Measurements from ENCODE around the gene MEF2D.

The MEF2D gene

DNA sequence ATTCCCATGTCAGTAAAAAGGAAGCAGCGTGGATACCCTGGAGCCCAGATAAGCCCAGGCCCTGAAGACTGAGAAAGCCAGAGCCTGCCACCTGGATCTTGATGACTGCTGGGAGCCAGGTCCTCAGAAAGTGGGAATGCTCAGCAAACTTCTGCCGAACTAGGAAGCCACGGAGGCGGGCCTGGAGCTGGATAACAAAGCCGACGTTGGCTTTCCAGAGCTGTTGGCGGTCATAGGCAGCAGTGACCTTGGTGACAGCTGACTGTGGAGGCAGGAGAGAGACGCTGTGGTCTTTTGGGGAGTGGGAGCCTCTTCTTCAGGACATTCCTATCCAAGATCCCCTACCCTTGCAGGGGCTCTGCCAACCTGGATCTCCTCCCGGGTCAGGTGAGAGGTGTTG is 47.4 kb upstream of the MEF2D start:
- no peak overlapping the region for H3K9ac ChIP-seq (ENCODE audit: low read length)
- H4K20me1 ChIP-seq (ENCODE audit: insufficient read depth, low read length): no peaks in the 10 kb centered on the region
- no peaks in the 10 kb centered on the region for H3K4me1 ChIP-seq (ENCODE audit: insufficient read depth, low read length, severe bottlenecking)
- H3F3A ChIP-seq (ENCODE audit: insufficient read depth, low read length): no peaks in the 10 kb centered on the region
- no peaks in the 10 kb centered on the region for H3K79me2 ChIP-seq (ENCODE audit: insufficient read depth, low read length)
- H3K27ac ChIP-seq (ENCODE audit: low read depth, low read length, poor library complexity, severe bottlenecking): no peak overlapping the region
- TF ChIP-seq, protein P1, sequence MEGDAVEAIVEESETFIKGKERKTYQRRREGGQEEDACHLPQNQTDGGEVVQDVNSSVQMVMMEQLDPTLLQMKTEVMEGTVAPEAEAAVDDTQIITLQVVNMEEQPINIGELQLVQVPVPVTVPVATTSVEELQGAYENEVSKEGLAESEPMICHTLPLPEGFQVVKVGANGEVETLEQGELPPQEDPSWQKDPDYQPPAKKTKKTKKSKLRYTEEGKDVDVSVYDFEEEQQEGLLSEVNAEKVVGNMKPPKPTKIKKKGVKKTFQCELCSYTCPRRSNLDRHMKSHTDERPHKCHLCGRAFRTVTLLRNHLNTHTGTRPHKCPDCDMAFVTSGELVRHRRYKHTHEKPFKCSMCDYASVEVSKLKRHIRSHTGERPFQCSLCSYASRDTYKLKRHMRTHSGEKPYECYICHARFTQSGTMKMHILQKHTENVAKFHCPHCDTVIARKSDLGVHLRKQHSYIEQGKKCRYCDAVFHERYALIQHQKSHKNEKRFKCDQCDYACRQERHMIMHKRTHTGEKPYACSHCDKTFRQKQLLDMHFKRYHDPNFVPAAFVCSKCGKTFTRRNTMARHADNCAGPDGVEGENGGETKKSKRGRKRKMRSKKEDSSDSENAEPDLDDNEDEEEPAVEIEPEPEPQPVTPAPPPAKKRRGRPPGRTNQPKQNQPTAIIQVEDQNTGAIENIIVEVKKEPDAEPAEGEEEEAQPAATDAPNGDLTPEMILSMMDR (IDR thresholded peaks at IDR 0.05; ENCODE audit: low read length): no peak
- no peak for TF ChIP-seq EZH2 (IDR thresholded peaks at IDR 0.05; ENCODE audit: borderline replicate concordance, low read length)
- no peaks in the 10 kb centered on the region; the same call in 1 of the 2 replicates for H3K27me3 ChIP-seq (ENCODE audit: insufficient read depth, low read length)
- H3K4me2 ChIP-seq (ENCODE audit: low read length): no peak overlapping the region
- no peak overlapping the region for H3K4me3 ChIP-seq (ENCODE audit: low read depth, low read length, poor library complexity, severe bottlenecking)
- H3K36me3 ChIP-seq (ENCODE audit: insufficient read depth, low read length): no peaks in the 10 kb centered on the region
- no peaks in the 10 kb centered on the region for H3K9me3 ChIP-seq (ENCODE audit: low read length)
- H2AFZ ChIP-seq (ENCODE audit: low read length): no peak overlapping the region
- no peaks in the 10 kb centered on the region for H3K9me2 ChIP-seq (ENCODE audit: low read depth, low read length)

DNA sequence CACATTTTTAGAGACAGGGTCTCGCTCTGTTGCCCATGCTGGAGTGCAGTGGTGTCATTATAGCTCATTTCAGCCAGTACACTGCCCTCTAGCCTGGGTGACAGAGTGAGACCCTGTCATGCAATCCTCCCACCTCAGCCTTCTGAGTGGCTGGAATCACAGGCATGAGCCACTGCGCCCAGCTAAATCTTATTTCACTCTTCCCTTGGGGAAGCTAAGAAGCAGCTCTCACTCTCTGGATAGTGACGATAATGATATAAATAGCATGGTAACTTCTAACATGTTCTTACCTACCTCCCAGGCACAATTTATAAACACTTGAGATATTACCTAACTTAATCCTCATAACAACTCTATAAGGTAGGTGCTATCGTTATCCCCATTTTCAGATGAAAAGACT is 46.9 kb upstream of the MEF2D start:
- Histone ChIP-seq H3K4me3 (ENCODE audit: low read depth, low read length, poor library complexity, severe bottlenecking) (no peak overlapping the region), H3K4me2 (ENCODE audit: low read length) (no peak overlapping the region), H2AFZ (ENCODE audit: low read length) (no peak overlapping the region), H3K4me1 (ENCODE audit: insufficient read depth, low read length, severe bottlenecking) (no peaks in the 10 kb centered on the region), H3K27me3 (ENCODE audit: insufficient read depth, low read length) (no peaks in the 10 kb centered on the region; the same call in 1 of the 2 replicates), H4K20me1 (ENCODE audit: insufficient read depth, low read length) (no peaks in the 10 kb centered on the region), H3K9ac (ENCODE audit: low read length) (no peak overlapping the region), H3K9me3 (ENCODE audit: low read length) (no peaks in the 10 kb centered on the region), H3K27ac (ENCODE audit: low read depth, low read length, poor library complexity, severe bottlenecking) (no peak overlapping the region), H3F3A (ENCODE audit: insufficient read depth, low read length) (no peaks in the 10 kb centered on the region), H3K36me3 (ENCODE audit: insufficient read depth, low read length) (no peaks in the 10 kb centered on the region), H3K79me2 (ENCODE audit: insufficient read depth, low read length) (no peaks in the 10 kb centered on the region), H3K9me2 (ENCODE audit: low read depth, low read length) (no peaks in the 10 kb centered on the region)
- no peak for TF ChIP-seq EZH2 (IDR thresholded peaks at IDR 0.05; ENCODE audit: borderline replicate concordance, low read length)
- TF ChIP-seq, protein P1 (IDR thresholded peaks at IDR 0.05; ENCODE audit: low read length): no peak

DNA sequence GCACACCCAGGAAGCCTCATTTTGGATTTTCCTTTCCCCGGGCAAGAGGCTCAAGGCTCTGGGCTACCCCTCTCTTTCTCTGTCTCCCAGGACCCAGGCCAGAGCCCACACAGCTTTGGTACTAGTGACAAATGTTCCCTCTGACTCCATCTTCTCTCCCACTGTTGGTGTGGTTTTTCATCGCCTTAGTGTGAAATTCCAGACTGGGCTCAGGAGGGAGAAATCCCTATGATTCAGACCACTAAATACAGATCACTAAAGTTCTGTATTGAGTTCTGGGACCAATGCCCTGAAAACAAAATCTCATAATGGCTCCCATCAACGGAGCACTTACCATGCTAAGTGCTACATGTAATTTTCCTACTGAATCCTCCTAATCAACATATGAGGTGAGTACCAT is 45.7 kb upstream of the MEF2D start:
- no peaks in the 10 kb centered on the region for H3F3A ChIP-seq (ENCODE audit: insufficient read depth, low read length)
- no peaks in the 10 kb centered on the region for H3K9me3 ChIP-seq (ENCODE audit: low read length)
- no peak overlapping the region for H3K4me2 ChIP-seq (ENCODE audit: low read length)

More for the DNA sequence above, 45.7 kb upstream of the MEF2D start:
- Histone ChIP-seq H3K79me2 (ENCODE audit: insufficient read depth, low read length) (no peaks in the 10 kb centered on the region), H3K4me3 (ENCODE audit: low read depth, low read length, poor library complexity, severe bottlenecking) (no peak overlapping the region), H3K4me1 (ENCODE audit: insufficient read depth, low read length, severe bottlenecking) (no peaks in the 10 kb centered on the region), H4K20me1 (ENCODE audit: insufficient read depth, low read length) (no peaks in the 10 kb centered on the region), H2AFZ (ENCODE audit: low read length) (no peak overlapping the region), H3K27me3 (ENCODE audit: insufficient read depth, low read length) (no peaks in the 10 kb centered on the region; the same call in 1 of the 2 replicates), H3K36me3 (ENCODE audit: insufficient read depth, low read length) (no peaks in the 10 kb centered on the region), H3K27ac (ENCODE audit: low read depth, low read length, poor library complexity, severe bottlenecking) (no peak overlapping the region), H3K9me2 (ENCODE audit: low read depth, low read length) (no peaks in the 10 kb centered on the region), H3K9ac (ENCODE audit: low read length) (no peak overlapping the region)
- TF ChIP-seq, protein P1 (IDR thresholded peaks at IDR 0.05; ENCODE audit: low read length): no peak
- no peak for TF ChIP-seq EZH2 (IDR thresholded peaks at IDR 0.05; ENCODE audit: borderline replicate concordance, low read length)
